Testis (tissue), 3 donors: ENCODE data around the gene PTPMT1. TPM values are rescaled to one million over a fixed set of nuclear protein-coding genes. Genes with fewer than 3 reads are reported as not detected.

Experiments
- DNase-seq: peaks from one replicate; pipeline ENCODE4 v3.0.0-alpha.2; 2019
- H3K27ac ChIP-seq, 2 donors: fragments of 200-600 bp; sonication (generic); one replicate each; pipeline ENCODE4 v1.5.1; 2019
- H3K27me3 ChIP-seq: fragments of 200-600 bp; sonication (generic); one replicate; pipeline ENCODE4 v1.5.1; 2019
- H3K36me3 ChIP-seq: fragments of 200-600 bp; sonication (generic); one replicate; pipeline ENCODE4 v1.5.1; 2017; ENCODE audit warnings: low read depth; ENCODE audit errors: missing control alignments
- H3K4me1 ChIP-seq: fragments of 200-600 bp; sonication (generic); one replicate; pipeline ENCODE4 v1.5.1; 2019
- H3K4me3 ChIP-seq, 2 donors: fragments of 200-600 bp; sonication (generic); one replicate each; pipeline ENCODE4 v1.5.1; 2017 to 2019
- H3K9me3 ChIP-seq: fragments of 200-600 bp; sonication (generic); one replicate; pipeline ENCODE4 v1.5.1; 2017
- POLR2A ChIP-seq: fragments of 450-650 bp; IDR thresholded peaks from one replicate; pipeline ENCODE4 v1.6.1; 2017; ENCODE audit warnings: antibody characterized with exemption, mild to moderate bottlenecking, moderate library complexity
- WGBS, 2 donors: methylation state at CpG; one replicate each; pipeline ENCODE4 v1.1.5; 2018; 5-methylcytosine and 5-hydroxymethylcytosine counted together
- intact Hi-C: fragments of 100-400 bp; cut with DNase I; formaldehyde crosslinking; loops from one replicate; pipeline ENCODE4 v1.15.1; 2023; ENCODE audit warnings: low total_unique reads
- polyA plus RNA-seq: library from polyadenylated mRNA; stranded (reverse); fragments of 350-450 nt; fragmentation: Illumina TruSeq; extraction: RNeasy Lipid Tissue Mini Kit (QIAGEN cat#74804); gene quantifications from one replicate; pipeline ENCODE4 v1.2.3, GENCODE V29; 2014; ENCODE audit warnings: low read depth, low replicate concordance; ENCODE audit not compliant: insufficient read depth
- total RNA-seq, 2 donors: library from RNA; depleted of rRNA; stranded (reverse); fragments of >200 nt; gene quantifications; one replicate each; pipeline ENCODE4 v1.2.3, GENCODE V29; 2016
- TF ChIP-seq, protein P1 (sequence below), 3 experiments: fragments of 450-650 bp in 2 of 3; fragments of 200-600 bp in 1 of 3; sonication (generic) in 1 of 3; IDR thresholded peaks; one replicate each; pipeline ENCODE4 v1.5.1; 2016 to 2019; ENCODE audit warnings: antibody characterized with exemption in 3 of 3, mild to moderate bottlenecking in 2 of 3, moderate library complexity in 1 of 3

PTPMT1 gene
- total and polyA plus RNA-seq, 3 donors from 2014 or later, result 172 to 239 (median 204) TPM

DNA sequence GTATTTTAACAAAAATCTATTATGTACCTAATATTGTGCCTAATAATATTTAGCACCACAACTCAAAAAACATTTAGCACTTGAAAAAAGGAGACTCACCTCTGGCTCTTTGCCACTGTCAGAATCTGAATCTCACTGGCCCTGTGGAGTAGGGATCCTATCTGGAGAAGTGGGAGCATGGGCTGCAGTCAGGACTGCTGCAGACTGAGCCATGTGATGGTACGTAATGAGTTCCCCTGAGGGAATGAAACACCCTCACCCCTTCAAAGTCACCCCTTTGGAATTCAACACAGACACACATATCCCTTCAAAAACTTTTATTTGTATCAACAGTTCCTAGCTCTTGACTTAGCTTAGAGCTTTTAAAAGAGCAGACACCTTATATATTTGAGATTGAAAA lies 6.5 kb downstream of the PTPMT1 start:
- Histone ChIP-seq H3K4me3 (no peak overlapping the region), H3K9me3 (no peaks in the 10 kb centered on the region), H3K27me3 (no peaks in the 10 kb centered on the region), H3K36me3 (no peaks in the 10 kb centered on the region), H3K4me1 (peaks cover 4% of the 10 kb centered on the region), H3K27ac (no peak overlapping the region)
- 75 to 88% methylated on average over 1 of the region's 1 CpG for WGBS, 2 donors
- DNase-seq, result no peak
- intact Hi-C loops, result no loop called here
- no peak for TF ChIP-seq POLR2A
- TF ChIP-seq, protein P1, sequence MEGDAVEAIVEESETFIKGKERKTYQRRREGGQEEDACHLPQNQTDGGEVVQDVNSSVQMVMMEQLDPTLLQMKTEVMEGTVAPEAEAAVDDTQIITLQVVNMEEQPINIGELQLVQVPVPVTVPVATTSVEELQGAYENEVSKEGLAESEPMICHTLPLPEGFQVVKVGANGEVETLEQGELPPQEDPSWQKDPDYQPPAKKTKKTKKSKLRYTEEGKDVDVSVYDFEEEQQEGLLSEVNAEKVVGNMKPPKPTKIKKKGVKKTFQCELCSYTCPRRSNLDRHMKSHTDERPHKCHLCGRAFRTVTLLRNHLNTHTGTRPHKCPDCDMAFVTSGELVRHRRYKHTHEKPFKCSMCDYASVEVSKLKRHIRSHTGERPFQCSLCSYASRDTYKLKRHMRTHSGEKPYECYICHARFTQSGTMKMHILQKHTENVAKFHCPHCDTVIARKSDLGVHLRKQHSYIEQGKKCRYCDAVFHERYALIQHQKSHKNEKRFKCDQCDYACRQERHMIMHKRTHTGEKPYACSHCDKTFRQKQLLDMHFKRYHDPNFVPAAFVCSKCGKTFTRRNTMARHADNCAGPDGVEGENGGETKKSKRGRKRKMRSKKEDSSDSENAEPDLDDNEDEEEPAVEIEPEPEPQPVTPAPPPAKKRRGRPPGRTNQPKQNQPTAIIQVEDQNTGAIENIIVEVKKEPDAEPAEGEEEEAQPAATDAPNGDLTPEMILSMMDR (IDR thresholded peaks at IDR 0.05), result no peak

DNA sequence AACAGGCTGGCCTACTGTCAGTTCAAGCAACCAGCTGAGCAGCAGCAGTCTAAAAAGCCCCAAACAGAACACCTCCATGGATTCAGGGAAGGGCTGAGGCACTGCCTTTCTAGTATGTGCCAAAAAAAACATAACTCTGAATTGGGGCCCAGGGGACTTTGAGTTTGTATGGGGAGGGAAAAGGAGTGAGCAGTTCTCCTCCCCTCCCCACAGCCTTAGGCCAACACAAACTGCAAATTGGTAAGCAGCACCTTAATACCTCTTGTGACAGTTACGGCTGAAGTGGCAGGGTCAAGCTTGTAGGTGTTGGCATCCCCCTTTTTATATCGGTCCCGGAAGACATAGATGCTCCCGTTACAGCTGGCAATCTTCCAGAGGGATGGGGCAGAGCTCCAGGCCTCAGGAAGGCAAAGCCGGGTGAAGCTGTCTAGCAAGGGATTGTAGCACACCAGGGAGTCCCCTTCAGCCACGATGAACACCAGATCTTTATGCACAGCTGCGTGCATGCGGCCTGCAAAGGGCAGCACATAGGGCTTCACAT lies 7.4 kb downstream of the PTPMT1 start:
- DNase-seq, result no peak
- intact Hi-C loops, result no loop called here
- Histone ChIP-seq H3K4me3 (no peak overlapping the region), H3K27ac (no peak overlapping the region), H3K36me3 (no peaks in the 10 kb centered on the region), H3K9me3 (no peaks in the 10 kb centered on the region), H3K27me3 (no peaks in the 10 kb centered on the region), H3K4me1 (peaks cover 8% of the 10 kb centered on the region)
- TF ChIP-seq, protein P1 (IDR thresholded peaks at IDR 0.05), result no peak
- TF ChIP-seq POLR2A, result no peak
- WGBS, 2 donors, result 44 to 62% methylated on average over 8 of the region's 8 CpGs

DNA sequence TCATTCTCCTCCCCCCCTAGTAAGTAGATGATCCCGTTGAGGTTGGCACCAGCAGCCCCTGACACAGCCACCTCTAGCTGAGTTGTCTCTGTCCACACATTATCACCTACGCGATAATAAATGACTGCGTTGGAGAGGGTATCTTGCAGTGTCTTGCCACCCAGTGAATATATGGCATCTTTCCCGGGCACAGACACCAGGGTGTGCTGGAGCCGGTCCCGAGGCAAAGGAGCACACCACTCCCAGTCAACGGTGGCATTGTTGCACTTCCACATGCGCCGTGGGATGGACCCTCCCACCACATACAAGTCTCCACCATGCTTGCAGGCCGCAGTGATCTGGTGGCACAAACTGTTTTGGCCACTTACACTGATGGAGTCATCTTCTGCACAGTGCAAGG lies 7.9 kb downstream of the PTPMT1 start:
- intact Hi-C loops, result no loop called here
- no peaks in the 10 kb centered on the region for H3K9me3 ChIP-seq
- H3K4me3 ChIP-seq, result no peak overlapping the region
- 74 to 87% methylated on average over 11 of the region's 11 CpGs for WGBS, 2 donors
- no peak for DNase-seq
- peaks cover 13% of the 10 kb centered on the region for H3K4me1 ChIP-seq
- H3K27me3 ChIP-seq, result no peaks in the 10 kb centered on the region
- no peak overlapping the region for H3K27ac ChIP-seq
- H3K36me3 ChIP-seq, result no peaks in the 10 kb centered on the region
- TF ChIP-seq, protein P1 (IDR thresholded peaks at IDR 0.05), result no peak
- no peak for TF ChIP-seq POLR2A

DNA sequence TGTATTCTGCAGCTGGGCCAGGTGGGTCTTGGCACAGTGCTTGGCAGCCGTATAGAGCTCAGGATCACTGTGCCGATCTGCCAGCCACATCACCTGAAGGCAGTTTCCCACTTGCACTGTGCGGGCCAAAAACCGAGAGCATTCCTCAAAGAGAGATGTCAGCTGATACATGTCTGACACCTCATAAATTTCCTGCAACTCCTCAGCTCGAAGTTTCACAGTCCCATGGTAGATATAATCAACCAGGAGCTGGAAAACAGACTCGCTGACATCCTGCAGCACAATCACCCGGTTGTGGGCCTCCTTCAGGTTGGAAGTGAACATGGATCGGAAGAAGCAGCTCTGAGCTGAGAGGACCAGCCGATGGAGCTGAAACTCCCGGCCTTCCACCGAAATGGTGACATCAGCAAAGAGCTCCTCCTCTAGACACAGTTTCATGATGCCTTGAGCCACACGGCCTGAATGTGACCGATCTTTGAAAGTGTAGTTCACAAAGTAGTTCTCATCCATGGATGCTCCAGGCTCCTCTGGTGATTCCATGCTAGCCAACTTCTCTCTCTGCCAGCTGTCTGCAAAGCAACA lies 12.2 kb downstream of the PTPMT1 start:
- no peak overlapping the region for H3K4me3 ChIP-seq
- 43 to 49% methylated on average over 13 of the region's 13 CpGs for WGBS, 2 donors
- intact Hi-C loops, result no loop called here
- H3K27me3 ChIP-seq, result no peaks in the 10 kb centered on the region
- peaks cover 22% of the 10 kb centered on the region for H3K4me1 ChIP-seq
- TF ChIP-seq POLR2A, result no peak
- TF ChIP-seq, protein P1 (IDR thresholded peaks at IDR 0.05), result no peak
- no peaks in the 10 kb centered on the region for H3K9me3 ChIP-seq
- no peak for DNase-seq
- no peaks in the 10 kb centered on the region for H3K36me3 ChIP-seq
- H3K27ac ChIP-seq, result peak overlapping the region in 1 of 2 donors; percentile 95
